K562 (cell line): Measurements from ENCODE around the gene SPATS2. TPM values are rescaled to one million over a fixed set of nuclear protein-coding genes. Genes with fewer than 3 reads are reported as not detected.
A peak's percentile ranks its signal among the peaks of the same experiment; 100 is the strongest.

Experiments
- CREB1 ChIP-seq, 2 experiments: sonication (generic) in 1 of 2; formaldehyde crosslinking in 1 of 2; IDR thresholded peaks; 2 replicates each; pipeline versions ENCODE4 v1.6.1 to v1.8.0; 2012 to 2022; ENCODE audit warnings: inconsistent platforms in 1 of 2, mild to moderate bottlenecking in 1 of 2, missing genetic modification reagents in 1 of 2, moderate library complexity in 1 of 2
- MEF2A ChIP-seq: IDR thresholded peaks from 2 replicates; pipeline ENCODE4 v1.6.1; 2011; ENCODE audit warnings: low read depth, mild to moderate bottlenecking, low read length, moderate library complexity; ENCODE audit not compliant: control insufficient read depth
- PHF20 ChIP-seq: fragments of 450-650 bp; IDR thresholded peaks from 2 replicates; pipeline ENCODE4 v1.6.1; 2018; ENCODE audit not compliant: partially characterized antibody
- RB1 ChIP-seq: fragments of 450-650 bp; IDR thresholded peaks from 2 replicates; pipeline ENCODE4 v1.6.1; 2017; ENCODE audit warnings: low read depth, mild to moderate bottlenecking
- RCOR1 ChIP-seq, 2 experiments: IDR thresholded peaks; 2 replicates each; pipeline ENCODE4 v1.6.1; 2012; ENCODE audit warnings: low read depth in 2 of 2, low read length in 2 of 2, borderline replicate concordance in 1 of 2, improper control_type of control experiment in 1 of 2
- SMC3 ChIP-seq: conservative IDR thresholded peaks from 2 replicates; pipeline ENCODE4 v1.6.1; 2011; ENCODE audit warnings: low read depth, low read length, improper control_type of control experiment; ENCODE audit not compliant: insufficient read depth
- SRSF9 ChIP-seq: fragments of 200-400 bp; formaldehyde crosslinking; IDR thresholded peaks from 2 replicates; pipeline ENCODE4 v1.6.1; 2017; ENCODE audit warnings: low read depth, low read length, borderline replicate concordance
- STAG1 ChIP-seq: sonication (generic); formaldehyde crosslinking; IDR thresholded peaks from 2 replicates; pipeline ENCODE4 v1.5.0; 2020; ENCODE audit warnings: missing genetic modification reagents, borderline replicate concordance
- TAF1 ChIP-seq: IDR thresholded peaks from 2 replicates; pipeline ENCODE4 v1.6.1; 2011; ENCODE audit warnings: mild to moderate bottlenecking, low read length, moderate library complexity; ENCODE audit not compliant: insufficient read depth, control insufficient read depth, severe bottlenecking; ENCODE audit errors: extremely low read depth
- TEAD2 ChIP-seq: fragments of 450-650 bp; IDR thresholded peaks from 2 replicates; pipeline ENCODE4 v1.6.1; 2016; ENCODE audit warnings: missing genetic modification characterization, control low read depth, missing compliant biosample characterization
- TEAD4 ChIP-seq, 2 experiments: sonication (generic) in 1 of 2; formaldehyde crosslinking in 1 of 2; IDR thresholded peaks; 2 replicates each; pipeline versions ENCODE4 v1.6.1 to v1.8.0; 2012 to 2022; ENCODE audit warnings: borderline replicate concordance in 1 of 2, inconsistent platforms in 1 of 2, low read length in 1 of 2, mild to moderate bottlenecking in 1 of 2, missing genetic modification reagents in 1 of 2
- ZBTB7A ChIP-seq: IDR thresholded peaks from 2 replicates; pipeline ENCODE4 v1.6.1; 2011; ENCODE audit warnings: low read depth, mild to moderate bottlenecking, low read length, moderate library complexity, borderline replicate concordance; ENCODE audit not compliant: control insufficient read depth
- polyA plus RNA-seq, 8 experiments: library from polyadenylated mRNA; depleted of rRNA in 4 of 8; stranded (reverse) in 5 of 8; unstranded in 3 of 8; fragments of >200 nt; fragmentation: Nextera tagmentation in 2 of 8; fragmentation: Illumina TruSeq in 1 of 8; extraction: Ambion mirVana in 2 of 8; extraction: Trizol in 1 of 8; gene quantifications; 2 replicates each; pipeline versions ENCODE4 v1.2.1 to v1.2.3, GENCODE V29; 2011 to 2014; ENCODE audit warnings: inconsistent platforms in 1 of 8, missing spikeins in 1 of 8
- total RNA-seq, 7 experiments: library from RNA; depleted of rRNA in 6 of 7; stranded (reverse); fragments of >200 nt in 6 of 7; fragmentation: Illumina TruSeq in 2 of 7; extraction: Trizol in 2 of 7; gene quantifications; 2 replicates each; pipeline versions ENCODE4 v1.2.1 to v1.2.3, GENCODE V29; 2011 to 2021; ENCODE audit warnings: low replicate concordance in 1 of 7
- TF ChIP-seq, protein P1 (sequence below): fragments of 250-450 bp; sonication (Bioruptor Pico); IDR thresholded peaks from 2 replicates; pipeline ENCODE4 v1.8.0; 2021; ENCODE audit warnings: borderline replicate concordance, mild to moderate bottlenecking, moderate library complexity; ENCODE audit not compliant: poor library complexity, severe bottlenecking
- TF ChIP-seq, protein P2 (sequence below): sonication (generic); formaldehyde crosslinking; IDR thresholded peaks from 2 replicates; pipeline ENCODE4 v1.9.0; 2022; ENCODE audit warnings: mild to moderate bottlenecking, missing genetic modification reagents
- TF ChIP-seq, protein P3 (sequence below), 2 experiments: IDR thresholded peaks; 2 replicates each; pipeline ENCODE4 v1.6.1; 2012; ENCODE audit warnings: improper control_type of control experiment in 2 of 2, low read depth in 2 of 2, low read length in 2 of 2, borderline replicate concordance in 1 of 2
- TF ChIP-seq, protein P4 (sequence below), 3 experiments: fragments of 200-800 bp in 1 of 3; sonication (Bioruptor generic) in 1 of 3; sonication (generic) in 1 of 3; formaldehyde crosslinking in 1 of 3; IDR thresholded peaks; 2 replicates each; pipeline versions ENCODE4 v1.6.1 to v1.8.0; 2016 to 2022; ENCODE audit warnings: mild to moderate bottlenecking in 2 of 3, missing compliant biosample characterization in 2 of 3, missing genetic modification characterization in 2 of 3, missing genetic modification reagents in 1 of 3
- TF ChIP-seq, protein P5 (sequence below): fragments of 250-450 bp; sonication (Bioruptor Pico); IDR thresholded peaks from 2 replicates; pipeline ENCODE4 v1.5.0; 2020; ENCODE audit warnings: mild to moderate bottlenecking

Gene SPATS2
- total and polyA plus RNA-seq, 9 of the 15 experiments (the other 6 are each of a cell fraction or from before 2014, with no cell fraction given) = 5.4 to 48.2 (median 17.5) TPM

DNA sequence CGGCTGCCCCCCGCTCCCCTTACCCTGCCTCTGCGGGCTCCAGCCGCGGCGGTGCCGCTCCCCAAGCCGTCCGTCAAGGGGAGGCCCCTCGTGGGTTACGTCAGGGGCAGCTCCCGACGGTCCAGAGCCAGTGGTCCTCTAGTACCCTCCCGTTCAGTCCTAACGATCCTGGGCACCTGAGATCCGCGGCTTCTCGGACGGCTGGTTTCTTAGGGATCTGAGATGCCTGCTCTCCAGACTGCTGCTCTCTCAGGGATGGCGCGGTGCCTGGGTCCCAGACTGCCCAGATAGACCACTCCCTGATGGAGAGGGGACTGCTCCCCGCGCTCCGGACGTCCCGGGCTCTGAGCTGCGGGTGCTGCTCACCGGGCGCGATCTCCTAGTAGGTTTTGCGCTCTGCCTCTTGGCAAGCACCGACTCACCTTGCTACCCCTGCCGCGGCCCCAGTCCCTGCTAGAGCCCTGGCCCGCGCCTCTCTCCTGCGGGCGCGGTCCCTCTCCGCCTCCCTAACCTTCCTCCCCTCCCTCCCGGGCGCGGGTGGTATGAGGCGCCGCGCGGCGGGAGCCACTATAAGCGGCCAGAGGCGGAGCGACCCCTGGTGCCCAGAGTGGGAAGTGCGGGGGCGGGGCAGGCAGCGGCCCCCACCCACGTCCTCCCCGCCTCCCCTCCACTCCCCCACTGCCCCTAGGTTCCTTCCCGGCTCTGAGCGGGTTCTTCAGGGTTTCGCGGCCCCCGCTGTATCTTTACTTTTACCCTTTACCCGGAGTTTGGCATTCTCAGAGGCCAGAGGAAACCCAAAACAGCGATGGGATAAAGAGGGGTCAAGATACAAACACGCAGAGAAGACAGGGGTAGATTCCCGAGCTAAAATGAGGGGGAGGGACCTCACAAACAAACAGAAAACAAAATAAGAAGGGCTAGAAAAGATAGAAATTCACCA, 30.3 kb upstream of the SPATS2 start, which contains the start of gene C1QL4 (continued):
- peak; percentile 92 for TF ChIP-seq ZBTB7A
- TF ChIP-seq RCOR1 (IDR thresholded peaks at IDR 0.05; ENCODE audit: borderline replicate concordance in 1 of 2, low read depth in 2 of 2, low read length in 2 of 2) = peak in 1 of 2 experiments; percentile 44; a peak in 1 of 4 replicates
- peak; percentile 92 for TF ChIP-seq RB1
- TF ChIP-seq SMC3 = peak; percentile 49
- no peak for TF ChIP-seq PHF20
- TF ChIP-seq MEF2A = no peak
- TF ChIP-seq TAF1 = peak; percentile 14
- TF ChIP-seq SRSF9 = no peak
- TF ChIP-seq, protein P1, sequence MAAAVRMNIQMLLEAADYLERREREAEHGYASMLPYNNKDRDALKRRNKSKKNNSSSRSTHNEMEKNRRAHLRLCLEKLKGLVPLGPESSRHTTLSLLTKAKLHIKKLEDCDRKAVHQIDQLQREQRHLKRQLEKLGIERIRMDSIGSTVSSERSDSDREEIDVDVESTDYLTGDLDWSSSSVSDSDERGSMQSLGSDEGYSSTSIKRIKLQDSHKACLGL (CRISPR knock-in tag) = no peak
- TF ChIP-seq CREB1 (IDR thresholded peaks at IDR 0.05) = peak; percentile 46
- no peak for TF ChIP-seq CREB1 (CRISPR knock-in tag; IDR thresholded peaks at IDR 0.05)
- TF ChIP-seq, protein P2, sequence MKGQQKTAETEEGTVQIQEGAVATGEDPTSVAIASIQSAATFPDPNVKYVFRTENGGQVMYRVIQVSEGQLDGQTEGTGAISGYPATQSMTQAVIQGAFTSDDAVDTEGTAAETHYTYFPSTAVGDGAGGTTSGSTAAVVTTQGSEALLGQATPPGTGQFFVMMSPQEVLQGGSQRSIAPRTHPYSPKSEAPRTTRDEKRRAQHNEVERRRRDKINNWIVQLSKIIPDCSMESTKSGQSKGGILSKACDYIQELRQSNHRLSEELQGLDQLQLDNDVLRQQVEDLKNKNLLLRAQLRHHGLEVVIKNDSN (CRISPR knock-in tag) = peak; percentile 30; the same call in 1 of the 2 replicates
- TF ChIP-seq TEAD4 (IDR thresholded peaks at IDR 0.05; ENCODE audit: low read length) = peak; percentile 12; the same call in 1 of the 2 replicates
- no peak for TF ChIP-seq TEAD4 (CRISPR knock-in tag; IDR thresholded peaks at IDR 0.05; ENCODE audit: borderline replicate concordance)
- no peak for TF ChIP-seq TEAD2 (tag)
- TF ChIP-seq, protein P3, sequence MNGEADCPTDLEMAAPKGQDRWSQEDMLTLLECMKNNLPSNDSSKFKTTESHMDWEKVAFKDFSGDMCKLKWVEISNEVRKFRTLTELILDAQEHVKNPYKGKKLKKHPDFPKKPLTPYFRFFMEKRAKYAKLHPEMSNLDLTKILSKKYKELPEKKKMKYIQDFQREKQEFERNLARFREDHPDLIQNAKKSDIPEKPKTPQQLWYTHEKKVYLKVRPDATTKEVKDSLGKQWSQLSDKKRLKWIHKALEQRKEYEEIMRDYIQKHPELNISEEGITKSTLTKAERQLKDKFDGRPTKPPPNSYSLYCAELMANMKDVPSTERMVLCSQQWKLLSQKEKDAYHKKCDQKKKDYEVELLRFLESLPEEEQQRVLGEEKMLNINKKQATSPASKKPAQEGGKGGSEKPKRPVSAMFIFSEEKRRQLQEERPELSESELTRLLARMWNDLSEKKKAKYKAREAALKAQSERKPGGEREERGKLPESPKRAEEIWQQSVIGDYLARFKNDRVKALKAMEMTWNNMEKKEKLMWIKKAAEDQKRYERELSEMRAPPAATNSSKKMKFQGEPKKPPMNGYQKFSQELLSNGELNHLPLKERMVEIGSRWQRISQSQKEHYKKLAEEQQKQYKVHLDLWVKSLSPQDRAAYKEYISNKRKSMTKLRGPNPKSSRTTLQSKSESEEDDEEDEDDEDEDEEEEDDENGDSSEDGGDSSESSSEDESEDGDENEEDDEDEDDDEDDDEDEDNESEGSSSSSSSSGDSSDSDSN (IDR thresholded peaks at IDR 0.05; ENCODE audit: borderline replicate concordance in 1 of 2, low read depth in 2 of 2, low read length in 2 of 2) = peak; percentile 80 to 89; a peak in 2 of 4 replicates
- TF ChIP-seq, protein P4, sequence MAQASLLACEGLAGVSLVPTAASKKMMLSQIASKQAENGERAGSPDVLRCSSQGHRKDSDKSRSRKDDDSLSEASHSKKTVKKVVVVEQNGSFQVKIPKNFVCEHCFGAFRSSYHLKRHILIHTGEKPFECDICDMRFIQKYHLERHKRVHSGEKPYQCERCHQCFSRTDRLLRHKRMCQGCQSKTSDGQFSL (CRISPR knock-in tag; IDR thresholded peaks at IDR 0.05) = no peak
- TF ChIP-seq, protein P4 (tag; IDR thresholded peaks at IDR 0.05) = peak in 1 of 2 experiments; percentile 45; a peak in 1 of 4 replicates
- TF ChIP-seq, protein P5, sequence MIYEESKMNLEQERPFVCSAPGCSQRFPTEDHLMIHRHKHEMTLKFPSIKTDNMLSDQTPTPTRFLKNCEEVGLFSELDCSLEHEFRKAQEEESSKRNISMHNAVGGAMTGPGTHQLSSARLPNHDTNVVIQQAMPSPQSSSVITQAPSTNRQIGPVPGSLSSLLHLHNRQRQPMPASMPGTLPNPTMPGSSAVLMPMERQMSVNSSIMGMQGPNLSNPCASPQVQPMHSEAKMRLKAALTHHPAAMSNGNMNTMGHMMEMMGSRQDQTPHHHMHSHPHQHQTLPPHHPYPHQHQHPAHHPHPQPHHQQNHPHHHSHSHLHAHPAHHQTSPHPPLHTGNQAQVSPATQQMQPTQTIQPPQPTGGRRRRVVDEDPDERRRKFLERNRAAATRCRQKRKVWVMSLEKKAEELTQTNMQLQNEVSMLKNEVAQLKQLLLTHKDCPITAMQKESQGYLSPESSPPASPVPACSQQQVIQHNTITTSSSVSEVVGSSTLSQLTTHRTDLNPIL (CRISPR knock-in tag) = no peak
- TF ChIP-seq STAG1 (CRISPR knock-in tag) = peak; percentile 15; the same call in 1 of the 2 replicates
